Measurements from ENCODE around the gene KNOP1.

- no peak for TF ChIP-seq POLR2A (IDR thresholded peaks at IDR 0.05; ENCODE audit: low read length)
- TF ChIP-seq GATA1 (IDR thresholded peaks at IDR 0.05; ENCODE audit: low read depth, low read length) = no peak
Observed at GRCh38 chr16:19664166-19664565, 53.9 kb downstream of the KNOP1 start.

Measured in erythroblast (primary cell).